ENCODE results near the gene SFMBT1. TPM values are rescaled to one million over a fixed set of nuclear protein-coding genes. Genes with fewer than 3 reads are reported as not detected.

Gene SFMBT1
- total and polyA plus RNA-seq, 9 of the 15 experiments (the other 6 are each of a cell fraction or from before 2014, with no cell fraction given): 0.76 to 6.6 (median 3.6) TPM

GRCh38 chr3:52872245-52872644 is 173.6 kb downstream of the SFMBT1 start (continued):
- TF ChIP-seq GABPA (tag; conservative IDR thresholded peaks at IDR 0.05; ENCODE audit: low read depth) (peak; percentile 47), POLR2H (tag; IDR thresholded peaks at IDR 0.05; ENCODE audit: low read depth) (peak; percentile 37), CGGBP1 (CRISPR knock-in tag; IDR thresholded peaks at IDR 0.05) (no peak), ZBTB8A (IDR thresholded peaks at IDR 0.05; ENCODE audit: partially characterized antibody) (no peak), NR2C2 (CRISPR knock-in tag; IDR thresholded peaks at IDR 0.05) (no peak), NR2C2 (tag; IDR thresholded peaks at IDR 0.05) (peak; percentile 52; the same call in 1 of the 2 replicates), KLF1 (tag; IDR thresholded peaks at IDR 0.05) (no peak), CEBPG (CRISPR knock-in tag; IDR thresholded peaks at IDR 0.05) (peak; percentile 85), CEBPG (tag; conservative IDR thresholded peaks at IDR 0.05 in 1 of 2, IDR thresholded peaks at IDR 0.05 in 1 of 2) (peak; percentile 69 to 95), JUND (IDR thresholded peaks at IDR 0.05; ENCODE audit: borderline replicate concordance, low read depth, low read length) (0 out of 2 replicates have a peak, but pooled peaks have one; percentile 51), JUND (tag; IDR thresholded peaks at IDR 0.05; ENCODE audit: borderline replicate concordance, low read depth, low read length) (no peak), MEIS2 (IDR thresholded peaks at IDR 0.05; ENCODE audit: partially characterized antibody) (peak; percentile 10), ZNF589 (CRISPR knock-in tag; IDR thresholded peaks at IDR 0.05; ENCODE audit: low read depth) (peak; percentile 64; the same call in 1 of the 2 replicates), BACH1 (tag; IDR thresholded peaks at IDR 0.05) (peak; percentile 37; the same call in 1 of the 2 replicates), HINFP (tag; conservative IDR thresholded peaks at IDR 0.05; ENCODE audit: low read depth) (no peak), ZNF584 (CRISPR knock-in tag; IDR thresholded peaks at IDR 0.05; ENCODE audit: low read depth) (peak; percentile 64; the same call in 1 of the 2 replicates), HDAC8 (tag; IDR thresholded peaks at IDR 0.05) (no peak), ZNF766 (CRISPR knock-in tag; conservative IDR thresholded peaks at IDR 0.05) (peak; percentile 67), YY1 (IDR thresholded peaks at IDR 0.05; ENCODE audit: borderline replicate concordance in 1 of 3, control insufficient read depth in 1 of 3, extremely low read depth in 1 of 3, insufficient read depth in 3 of 3, insufficient read length in 1 of 3, insufficient replicate concordance in 2 of 3, low read depth in 1 of 3, low read length in 2 of 3) (no peak)
- TF ChIP-seq, protein P1, sequence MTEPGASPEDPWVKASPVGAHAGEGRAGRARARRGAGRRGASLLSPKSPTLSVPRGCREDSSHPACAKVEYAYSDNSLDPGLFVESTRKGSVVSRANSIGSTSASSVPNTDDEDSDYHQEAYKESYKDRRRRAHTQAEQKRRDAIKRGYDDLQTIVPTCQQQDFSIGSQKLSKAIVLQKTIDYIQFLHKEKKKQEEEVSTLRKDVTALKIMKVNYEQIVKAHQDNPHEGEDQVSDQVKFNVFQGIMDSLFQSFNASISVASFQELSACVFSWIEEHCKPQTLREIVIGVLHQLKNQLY (CRISPR knock-in tag; conservative IDR thresholded peaks at IDR 0.05): no peak
- TF ChIP-seq, protein P2, sequence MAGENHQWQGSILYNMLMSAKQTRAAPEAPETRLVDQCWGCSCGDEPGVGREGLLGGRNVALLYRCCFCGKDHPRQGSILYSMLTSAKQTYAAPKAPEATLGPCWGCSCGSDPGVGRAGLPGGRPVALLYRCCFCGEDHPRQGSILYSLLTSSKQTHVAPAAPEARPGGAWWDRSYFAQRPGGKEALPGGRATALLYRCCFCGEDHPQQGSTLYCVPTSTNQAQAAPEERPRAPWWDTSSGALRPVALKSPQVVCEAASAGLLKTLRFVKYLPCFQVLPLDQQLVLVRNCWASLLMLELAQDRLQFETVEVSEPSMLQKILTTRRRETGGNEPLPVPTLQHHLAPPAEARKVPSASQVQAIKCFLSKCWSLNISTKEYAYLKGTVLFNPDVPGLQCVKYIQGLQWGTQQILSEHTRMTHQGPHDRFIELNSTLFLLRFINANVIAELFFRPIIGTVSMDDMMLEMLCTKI (IDR thresholded peaks at IDR 0.05; ENCODE audit: partially characterized antibody): no peak
- TF ChIP-seq, protein P3, sequence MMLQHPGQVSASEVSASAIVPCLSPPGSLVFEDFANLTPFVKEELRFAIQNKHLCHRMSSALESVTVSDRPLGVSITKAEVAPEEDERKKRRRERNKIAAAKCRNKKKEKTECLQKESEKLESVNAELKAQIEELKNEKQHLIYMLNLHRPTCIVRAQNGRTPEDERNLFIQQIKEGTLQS (IDR thresholded peaks at IDR 0.05): peak; percentile 77; the same call in 1 of the 2 replicates
- TF ChIP-seq, protein P3 (CRISPR knock-in tag; conservative IDR thresholded peaks at IDR 0.05): no peak

All from K562 (cell line).